HG03135 (cell line): ENCODE data around the gene SHC3.

ENCODE experiments used
- ATAC-seq: cut with Tn5 transposase; IDR thresholded peaks from one replicate; pipeline ENCODE4 v1.9.1; 2021; ENCODE audit warnings: mild to moderate bottlenecking, moderate library complexity; ENCODE audit not compliant: unreplicated experiment

SHC3 gene

DNA sequence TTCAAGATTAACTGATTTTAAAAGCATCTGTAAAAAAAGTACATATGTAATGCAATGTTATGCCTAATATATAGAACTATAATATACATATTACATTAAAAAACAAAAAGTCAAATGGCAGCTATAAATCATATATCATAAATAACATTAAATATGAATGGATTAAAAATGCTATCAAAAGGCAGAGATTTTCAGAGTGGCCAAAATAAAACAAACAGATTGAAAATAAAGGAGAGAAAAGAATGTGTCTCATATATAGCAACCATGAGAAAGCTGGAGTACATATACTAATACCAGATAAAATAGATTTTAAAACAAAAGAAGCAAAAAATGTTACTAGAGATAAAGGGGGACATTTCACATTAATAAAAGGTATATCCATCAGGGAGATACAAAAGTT lies 148.8 kb downstream of the SHC3 start:
- ATAC-seq = no peak

DNA sequence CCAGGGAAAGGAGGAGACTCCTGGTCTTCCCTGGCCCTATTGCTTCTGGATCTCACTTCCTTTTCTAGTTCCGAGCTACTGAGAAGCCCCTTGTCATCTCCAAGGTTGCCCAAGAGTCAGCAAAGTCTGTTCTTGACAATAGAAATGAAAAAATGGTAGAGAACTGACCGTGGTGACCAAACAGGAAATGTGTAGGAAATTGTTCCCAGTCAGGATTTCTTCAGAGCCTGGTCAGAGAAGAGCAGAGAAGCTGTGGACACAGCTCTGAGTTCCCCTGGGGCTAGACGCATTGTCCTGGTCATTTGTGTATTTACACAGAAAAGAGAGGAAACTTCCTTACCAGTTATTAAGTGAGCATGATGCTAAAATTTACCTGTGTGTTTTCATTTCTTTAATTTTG lies 151.7 kb downstream of the SHC3 start:
- ATAC-seq = no peak

DNA sequence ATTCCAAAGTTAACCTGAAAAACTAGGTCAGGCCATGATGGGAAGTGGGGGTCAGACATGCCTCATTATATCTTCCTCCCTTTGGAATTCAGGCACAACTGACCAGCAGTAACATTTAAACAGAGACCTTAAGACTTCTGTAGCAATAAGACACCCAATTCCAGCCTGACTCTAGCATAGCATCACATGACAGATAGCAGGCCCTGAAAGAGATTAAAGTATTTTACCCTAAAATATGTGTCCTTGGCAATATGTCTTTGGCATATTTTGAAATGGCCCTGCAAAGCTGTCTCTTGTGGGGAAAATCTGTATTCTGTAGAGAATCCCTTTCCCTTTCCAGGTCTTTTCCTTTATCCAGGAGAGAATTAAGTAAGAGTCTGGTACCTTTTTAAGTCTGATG lies 153.1 kb downstream of the SHC3 start:
- ATAC-seq = no peak

DNA sequence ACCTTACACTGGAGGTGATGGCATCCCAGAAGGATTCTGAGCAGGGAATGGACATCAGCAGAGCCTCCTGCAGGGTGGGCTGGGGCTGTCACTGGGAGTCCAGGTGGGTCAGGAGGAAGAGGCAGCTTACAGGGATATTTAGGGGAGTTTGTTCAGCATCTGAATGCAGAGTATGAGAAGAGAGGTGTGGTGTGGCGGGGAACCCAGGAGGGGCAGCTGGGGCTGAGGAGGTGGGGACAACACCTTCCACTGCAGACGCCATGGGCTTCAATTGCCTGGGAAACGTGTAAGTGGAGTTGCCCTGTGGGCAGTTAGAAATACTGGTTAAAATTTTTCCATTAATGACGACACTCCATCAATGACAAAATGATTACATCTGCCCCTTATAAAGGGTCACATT lies 153.9 kb downstream of the SHC3 start:
- ATAC-seq = no peak

DNA sequence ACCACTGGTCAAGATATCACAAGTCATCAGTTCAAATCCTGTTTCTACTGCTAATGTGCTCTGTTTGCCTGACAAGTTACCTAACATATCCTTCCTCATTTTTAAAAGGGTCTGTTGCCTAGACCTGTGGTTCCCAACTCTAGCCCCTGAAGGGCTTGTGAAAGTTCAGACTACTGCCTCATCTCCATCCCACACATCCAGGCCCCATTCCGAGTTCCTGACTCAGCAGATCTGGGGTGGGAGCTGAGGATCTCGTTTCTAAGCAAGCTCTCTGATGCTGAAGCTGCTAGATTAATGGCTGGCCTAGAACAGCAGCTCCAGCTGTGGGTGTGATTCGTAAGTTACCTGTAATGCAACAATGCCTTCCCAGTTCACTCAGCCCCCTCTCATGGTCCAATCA lies 154.9 kb downstream of the SHC3 start:
- ATAC-seq = no peak

DNA sequence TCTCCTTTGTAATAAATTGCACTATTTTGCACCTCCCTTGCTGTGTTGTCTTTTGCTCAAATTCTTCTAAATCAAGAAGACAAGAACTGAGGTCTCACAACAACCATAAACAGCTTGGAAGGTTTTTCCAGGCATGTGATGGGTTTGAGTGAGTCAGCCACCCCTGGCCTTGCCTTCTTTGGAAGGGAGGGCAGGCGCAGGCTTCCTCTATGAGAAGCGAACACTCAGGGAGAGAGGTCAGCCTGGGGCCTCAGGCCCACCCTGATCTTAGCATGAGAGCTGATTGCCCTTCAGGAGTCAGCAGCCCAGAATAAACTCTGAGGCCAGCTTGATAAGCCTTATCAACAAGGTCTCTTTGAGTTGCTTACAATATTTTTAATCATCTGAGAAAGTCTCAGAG lies 155.7 kb downstream of the SHC3 start:
- no peak for ATAC-seq

DNA sequence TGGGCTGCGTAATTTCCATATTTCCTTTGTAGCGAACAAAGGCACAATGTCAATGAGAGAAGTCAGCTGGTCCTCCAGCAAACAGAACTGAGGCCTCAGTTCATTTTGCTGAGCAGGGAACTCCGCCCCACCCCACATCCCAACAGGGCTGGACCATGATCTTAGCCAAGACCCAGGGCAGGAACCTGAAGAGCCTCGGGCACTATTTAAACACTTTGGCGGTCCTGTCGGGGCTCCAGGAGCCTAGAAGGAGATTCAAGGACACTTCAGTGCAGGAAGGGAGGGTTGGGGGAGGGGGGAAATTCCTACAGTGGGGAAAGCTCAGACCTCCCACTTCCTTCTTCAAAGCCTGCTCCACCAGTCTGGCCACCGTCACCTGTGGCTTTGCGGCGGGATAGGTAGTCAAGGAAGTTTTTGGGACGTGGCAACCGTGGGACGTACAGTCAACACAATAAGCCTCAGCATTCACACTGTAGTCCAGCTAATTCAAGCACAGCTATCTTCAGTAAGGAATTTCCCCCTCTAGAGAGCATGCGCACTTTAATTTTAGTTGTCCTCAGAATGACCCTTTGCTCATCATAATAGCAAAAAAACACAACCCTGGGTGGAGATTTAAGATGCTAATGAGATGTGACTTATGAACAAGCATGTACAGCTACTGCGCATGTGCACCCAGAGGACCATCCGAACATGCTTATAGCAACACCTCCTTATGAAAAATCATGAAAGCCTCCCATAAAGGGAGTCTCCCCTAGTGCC lies 156.4 kb downstream of the SHC3 start:
- ATAC-seq = no peak

DNA sequence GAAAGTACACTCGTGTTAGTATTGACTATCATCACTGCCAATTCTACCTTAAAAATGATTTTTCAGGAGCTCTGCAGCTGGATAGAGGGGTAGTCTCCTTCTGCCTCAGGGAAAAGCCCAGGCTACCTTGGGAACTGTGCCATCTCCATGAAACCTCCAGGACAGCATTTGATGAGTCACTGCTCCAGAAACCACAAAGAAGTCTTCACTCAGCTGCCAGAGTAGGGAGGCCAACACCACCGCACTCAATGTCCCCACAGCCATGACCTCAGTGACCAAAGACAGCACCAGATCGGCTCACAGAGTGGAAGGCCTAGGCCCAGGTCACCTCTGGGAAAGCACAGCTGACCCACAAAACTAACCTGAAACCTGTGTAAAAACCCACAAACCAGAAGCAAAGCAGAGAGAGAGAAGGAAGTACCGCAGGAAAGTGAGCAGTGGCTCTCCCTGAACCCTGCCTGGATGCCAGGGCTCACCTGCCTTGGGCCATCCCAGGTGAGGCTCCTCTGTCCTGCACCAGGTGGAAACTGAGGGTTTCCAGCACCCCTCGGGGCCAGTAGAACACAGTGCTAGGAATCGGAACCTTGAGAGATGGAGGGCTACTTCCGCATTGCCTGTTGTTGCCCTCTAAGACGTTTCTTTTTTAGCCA lies 157.3 kb downstream of the SHC3 start:
- ATAC-seq = no peak

DNA sequence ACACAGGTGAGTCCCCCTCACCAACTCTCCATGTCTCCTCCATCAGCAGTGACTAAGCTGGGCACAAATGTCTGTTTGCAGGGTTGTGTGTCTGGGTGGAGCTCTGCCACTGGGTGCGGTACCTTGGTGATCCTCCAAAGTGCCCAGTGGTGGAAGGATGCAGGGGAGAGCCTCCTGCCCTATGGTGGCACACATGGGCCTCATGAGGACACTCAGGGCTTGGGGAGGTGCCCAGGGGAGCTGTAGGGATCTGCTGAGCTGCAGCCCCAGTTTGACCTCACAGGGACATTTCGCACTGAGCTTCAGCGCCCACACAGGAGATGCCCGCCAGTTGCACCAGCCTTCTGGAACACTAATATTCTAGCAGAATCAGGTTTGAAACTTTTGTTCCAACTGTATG lies 157.9 kb downstream of the SHC3 start:
- ATAC-seq = no peak

DNA sequence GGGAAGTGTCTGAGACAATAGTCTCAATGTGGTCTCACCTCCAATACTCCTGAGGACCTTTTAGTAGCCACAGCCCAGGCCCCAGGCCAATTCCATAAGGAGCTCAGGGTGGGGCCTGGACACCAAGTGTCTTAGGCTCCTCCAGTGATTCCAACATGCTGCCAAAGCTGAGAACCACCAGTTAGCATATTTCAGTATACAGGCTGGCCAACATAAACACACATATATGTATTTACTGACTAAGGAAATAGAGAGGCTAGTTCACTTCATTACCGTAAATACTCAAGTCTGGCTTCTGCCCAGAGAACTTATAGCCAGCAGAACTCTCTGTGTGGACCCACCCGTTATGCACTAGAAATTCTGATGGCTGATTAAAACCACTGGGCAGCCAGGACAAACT lies 163.3 kb downstream of the SHC3 start:
- ATAC-seq = no peak

DNA sequence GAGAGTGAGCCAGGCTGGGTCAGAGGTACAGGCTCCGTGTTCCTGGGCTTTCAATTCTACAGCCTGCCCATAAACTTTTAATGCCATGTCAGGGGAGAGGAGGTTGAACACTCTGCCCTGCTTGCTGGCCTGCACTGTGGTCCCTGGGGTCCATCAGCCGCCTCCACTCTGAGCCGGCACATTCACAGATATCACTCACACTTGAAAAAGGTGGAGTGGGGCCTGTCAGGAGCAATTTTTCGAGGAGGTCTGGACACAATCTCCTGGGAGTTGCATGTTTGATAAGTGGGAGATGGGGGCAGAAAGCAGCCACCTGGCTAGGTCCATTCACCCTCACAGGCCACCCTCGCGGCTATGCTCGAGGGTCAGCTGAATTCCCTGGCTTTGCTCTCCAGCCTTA lies 164.5 kb downstream of the SHC3 start:
- ATAC-seq = no peak

DNA sequence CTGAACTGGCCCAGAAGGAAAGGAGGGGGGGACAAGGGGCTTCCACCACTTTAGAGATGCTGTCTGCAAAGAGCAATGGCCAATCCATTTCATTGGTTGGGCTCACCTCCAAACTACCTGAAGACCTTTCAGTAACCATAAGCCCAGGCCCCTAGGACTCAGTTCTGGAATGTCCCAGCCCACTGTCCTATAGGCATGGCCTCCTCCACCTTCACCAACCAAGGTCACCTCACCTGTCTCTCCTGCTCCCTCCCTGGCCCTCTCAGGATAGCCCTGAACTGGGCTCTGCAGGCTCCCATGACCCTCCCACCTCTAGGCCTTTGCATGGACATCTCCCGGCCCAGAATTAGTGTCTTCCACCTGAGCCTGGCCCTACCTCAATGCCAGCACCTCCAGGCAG lies 165.0 kb downstream of the SHC3 start:
- ATAC-seq = no peak

DNA sequence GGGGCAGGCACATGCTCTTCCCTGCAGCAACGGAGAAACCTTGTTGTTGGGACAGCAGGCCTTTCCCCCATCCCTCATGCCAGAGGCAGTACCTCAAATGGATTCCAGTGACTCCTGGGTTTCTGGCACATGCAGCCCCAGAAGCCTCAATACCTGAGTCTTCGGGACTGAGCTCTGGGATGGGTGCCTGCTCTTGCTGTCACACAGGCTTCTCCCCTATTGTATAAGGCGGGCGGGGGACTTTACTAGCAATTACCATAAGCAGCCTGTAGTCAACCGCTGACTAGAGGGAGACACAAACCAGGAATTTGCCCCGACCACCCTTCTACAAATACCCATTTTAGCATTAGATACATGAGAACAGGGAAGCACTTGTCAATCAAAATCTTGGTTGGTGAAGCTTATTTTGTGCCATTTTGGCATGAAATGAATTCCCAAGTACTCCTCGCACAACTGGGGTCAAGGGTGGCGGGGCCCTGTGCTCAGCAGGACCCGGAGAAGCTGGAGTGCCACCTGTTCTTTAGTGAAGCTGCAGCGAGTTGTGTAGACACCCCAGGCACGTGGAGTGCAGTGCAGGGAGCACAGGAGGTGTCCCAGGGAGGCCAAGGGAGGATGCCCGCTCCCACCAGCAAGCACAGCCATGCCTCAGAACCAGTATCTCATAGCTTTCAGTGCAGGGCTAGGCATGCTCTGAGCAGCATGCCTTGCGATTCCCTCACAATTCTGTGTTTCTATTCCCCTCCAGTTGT lies 166.2 kb downstream of the SHC3 start:
- ATAC-seq = no peak

DNA sequence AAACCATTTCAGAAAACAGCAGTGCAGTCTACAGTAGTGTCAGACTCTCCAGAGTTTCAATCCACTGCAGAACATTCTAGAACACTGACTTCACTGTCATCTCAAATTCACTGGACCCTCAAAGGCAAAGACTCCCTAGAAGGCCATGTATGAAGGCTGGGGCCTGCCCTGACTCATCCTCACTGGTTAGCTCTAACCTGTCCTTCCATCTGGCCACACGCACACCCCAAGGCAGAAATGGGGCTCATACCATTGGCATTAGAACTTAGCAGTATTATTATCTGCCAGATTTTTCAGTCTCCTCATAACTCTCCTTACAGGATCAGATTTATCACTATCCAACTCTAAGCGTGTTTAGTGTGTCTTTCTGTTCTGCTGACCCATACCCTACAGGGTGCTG lies 166.9 kb downstream of the SHC3 start:
- no peak for ATAC-seq

DNA sequence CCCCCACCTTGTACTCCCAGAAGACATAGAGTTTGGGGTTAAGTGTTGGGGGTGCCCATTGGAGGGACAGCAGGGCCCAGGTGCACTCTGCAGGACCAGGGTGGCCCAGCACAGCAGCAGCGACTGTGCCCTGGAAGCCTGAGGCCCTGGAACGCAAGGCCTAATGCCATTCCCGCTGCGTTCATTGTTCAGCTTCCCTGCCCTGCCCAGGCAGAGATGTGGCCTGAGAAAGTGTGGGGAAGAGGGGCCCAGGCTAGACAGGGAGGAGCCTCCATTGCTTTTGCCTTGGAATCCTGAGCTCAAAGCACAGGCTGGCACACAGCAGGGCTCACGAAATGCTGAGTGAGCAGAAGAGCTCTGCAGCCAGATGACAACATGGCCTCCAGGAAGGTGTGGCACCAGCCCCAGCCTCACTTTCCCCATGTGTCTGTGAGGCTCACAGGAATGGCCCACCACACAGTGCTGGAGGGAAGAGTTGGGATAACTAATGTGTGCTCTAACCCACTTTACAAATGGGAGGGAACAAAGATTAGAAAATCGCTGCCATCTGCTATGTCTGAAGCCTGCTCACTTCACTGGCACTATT lies 168.0 kb downstream of the SHC3 start:
- ATAC-seq = no peak

DNA sequence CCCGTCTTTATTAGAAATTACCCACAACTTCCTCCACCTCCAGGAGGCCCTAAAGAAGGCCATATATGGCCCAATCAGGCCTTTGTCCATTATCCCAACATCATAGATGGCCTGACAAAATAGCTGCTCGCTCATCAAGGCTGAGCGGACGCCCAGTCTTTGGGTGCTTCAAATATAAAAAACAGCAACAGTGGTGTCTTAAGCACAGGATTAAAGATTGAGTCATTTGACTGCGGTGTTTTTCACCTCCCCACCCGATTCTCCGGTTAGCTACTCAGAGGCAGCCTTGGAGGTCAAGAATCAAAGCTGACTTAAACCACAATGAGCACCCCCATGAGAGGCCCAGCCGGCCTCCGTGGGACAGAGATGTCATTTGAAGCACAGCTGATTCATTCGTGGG lies 168.6 kb downstream of the SHC3 start:
- ATAC-seq = no peak

DNA sequence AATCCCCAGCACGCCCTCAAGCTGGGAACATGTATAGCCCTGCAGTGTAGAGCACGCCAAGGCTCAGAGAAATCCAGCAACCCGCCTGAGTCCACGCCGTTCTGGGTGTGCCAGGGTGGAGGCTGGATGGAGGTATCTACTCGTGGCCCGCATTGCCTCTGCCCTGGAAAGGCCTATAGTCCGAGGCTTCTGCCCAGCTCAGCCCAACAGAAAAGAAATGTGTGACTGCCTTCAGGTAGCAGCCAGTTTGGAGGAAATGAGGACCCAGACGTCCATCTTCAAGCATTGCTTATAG lies 169.1 kb downstream of the SHC3 start:
- no peak for ATAC-seq

DNA sequence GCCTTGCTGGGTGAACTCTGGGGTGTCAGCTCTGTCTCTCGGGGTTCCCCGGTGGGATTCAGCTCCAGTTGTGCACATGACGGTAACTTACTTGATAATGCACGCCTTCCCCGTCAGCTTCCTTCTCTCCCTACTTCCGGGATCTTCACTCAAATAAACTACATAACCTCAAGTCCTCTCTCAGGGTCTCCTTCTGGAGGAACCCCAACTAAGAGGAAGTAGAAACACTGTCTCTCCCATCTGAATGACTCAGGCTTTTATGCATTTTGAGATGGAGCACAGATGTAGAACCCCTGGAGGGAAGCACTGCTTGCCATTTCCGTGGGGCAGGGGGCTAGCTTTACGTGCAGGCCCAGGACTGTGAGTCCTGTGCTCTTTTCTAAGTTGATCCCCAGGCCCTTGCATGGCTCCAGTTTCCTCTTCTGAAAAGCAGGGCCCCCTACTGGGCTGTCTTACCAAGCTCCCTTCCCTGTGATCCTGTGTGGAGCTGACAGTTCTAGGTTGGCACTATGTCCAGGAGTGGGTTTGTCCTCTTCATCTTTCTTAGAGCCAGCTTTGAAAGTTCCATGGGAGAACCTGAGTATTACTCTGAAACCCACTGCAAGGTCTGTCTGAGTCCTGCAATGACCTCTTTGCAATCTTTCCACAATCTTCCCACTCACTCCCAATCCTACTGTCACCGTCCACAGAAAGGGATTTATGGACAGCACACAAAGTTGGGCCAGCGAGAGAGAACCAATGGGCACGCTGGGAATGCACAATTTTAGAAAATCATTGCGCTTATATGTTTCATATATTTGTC lies 169.7 kb downstream of the SHC3 start:
- no peak for ATAC-seq

DNA sequence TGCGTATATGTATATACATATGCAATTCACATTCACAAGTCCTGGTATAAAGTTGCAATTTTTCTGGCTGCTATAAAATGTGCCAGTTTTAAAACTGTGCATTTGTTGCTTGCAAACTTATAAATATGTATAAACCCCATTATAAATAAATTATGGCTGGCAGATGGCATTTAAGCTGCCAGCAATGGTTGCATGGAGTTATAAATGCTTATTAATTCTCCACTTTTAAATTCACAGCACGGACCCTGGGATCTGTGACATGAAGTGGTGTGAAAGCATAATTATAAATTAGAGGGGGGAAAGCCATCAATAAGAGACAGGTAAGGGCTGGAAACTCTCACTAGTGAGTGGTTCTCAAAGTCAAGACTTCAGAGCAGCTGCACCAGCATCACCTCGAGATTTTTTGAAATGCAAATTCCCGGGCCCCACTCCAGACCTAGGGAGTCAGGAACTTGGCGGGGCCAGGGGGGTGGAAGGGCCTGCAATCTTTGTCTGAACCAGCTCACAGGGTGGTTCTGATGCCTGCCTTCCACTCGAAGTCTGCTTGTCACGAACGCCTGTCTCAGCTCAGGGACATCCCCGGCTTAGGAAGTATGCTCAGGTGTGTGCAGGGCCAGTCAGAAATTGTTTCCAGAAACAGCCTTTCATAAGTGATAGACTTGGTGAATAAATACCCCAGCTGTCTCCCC lies 170.4 kb downstream of the SHC3 start:
- ATAC-seq = no peak
